Measurements from ENCODE around the gene RPIA. TPM values are rescaled to one million over a fixed set of nuclear protein-coding genes. Genes with fewer than 3 reads are reported as not detected.

Gene RPIA
- total and polyA plus RNA-seq, 4 donors, result 16.8 to 25.3 (median 18.4) TPM

DNA sequence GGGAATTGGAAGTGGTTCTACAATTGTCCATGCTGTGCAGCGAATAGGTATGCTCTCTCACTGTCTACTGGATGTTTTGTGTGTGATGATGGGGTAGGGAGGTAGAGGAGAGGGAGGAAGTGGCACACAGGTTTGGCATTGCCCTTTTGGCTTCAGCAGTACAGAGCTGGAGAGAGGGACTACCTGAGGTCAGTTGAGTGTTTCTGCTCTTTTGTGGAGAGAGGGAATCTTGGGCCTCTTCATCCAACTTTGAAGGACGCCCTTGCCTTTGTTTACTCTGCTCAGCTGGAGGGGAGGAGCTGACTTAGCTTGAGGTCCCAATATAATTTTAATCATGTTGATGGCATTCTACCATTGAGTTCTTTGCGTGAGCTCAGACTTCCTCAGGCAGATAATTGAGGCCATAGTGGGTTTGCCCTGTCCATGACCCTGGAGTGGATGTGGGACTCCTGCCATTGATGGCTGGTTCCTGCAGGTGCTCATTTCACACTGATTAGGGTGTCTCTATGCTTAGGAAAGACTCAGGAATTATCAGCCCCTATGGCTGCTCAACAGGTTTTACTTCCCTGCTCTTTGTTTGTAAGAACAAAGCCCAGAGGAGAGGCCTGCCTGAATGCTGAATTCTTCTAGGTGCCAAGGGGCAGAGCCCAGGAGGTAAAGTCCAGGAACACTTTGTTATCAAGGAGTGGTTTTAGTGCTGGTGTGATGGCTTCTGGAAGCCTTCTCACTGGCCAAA, 7.2 kb downstream of the RPIA start:
- WGBS, 2 donors, result 76 to 93% methylated on average over 3 of the region's 3 CpGs
- ATAC-seq (ENCODE audit: insufficient read depth, low FRiP score) (peak; percentile 47), DNase-seq (peak in 2 of 3 donors; percentile 35 to 50)
- TF ChIP-seq, protein P1, sequence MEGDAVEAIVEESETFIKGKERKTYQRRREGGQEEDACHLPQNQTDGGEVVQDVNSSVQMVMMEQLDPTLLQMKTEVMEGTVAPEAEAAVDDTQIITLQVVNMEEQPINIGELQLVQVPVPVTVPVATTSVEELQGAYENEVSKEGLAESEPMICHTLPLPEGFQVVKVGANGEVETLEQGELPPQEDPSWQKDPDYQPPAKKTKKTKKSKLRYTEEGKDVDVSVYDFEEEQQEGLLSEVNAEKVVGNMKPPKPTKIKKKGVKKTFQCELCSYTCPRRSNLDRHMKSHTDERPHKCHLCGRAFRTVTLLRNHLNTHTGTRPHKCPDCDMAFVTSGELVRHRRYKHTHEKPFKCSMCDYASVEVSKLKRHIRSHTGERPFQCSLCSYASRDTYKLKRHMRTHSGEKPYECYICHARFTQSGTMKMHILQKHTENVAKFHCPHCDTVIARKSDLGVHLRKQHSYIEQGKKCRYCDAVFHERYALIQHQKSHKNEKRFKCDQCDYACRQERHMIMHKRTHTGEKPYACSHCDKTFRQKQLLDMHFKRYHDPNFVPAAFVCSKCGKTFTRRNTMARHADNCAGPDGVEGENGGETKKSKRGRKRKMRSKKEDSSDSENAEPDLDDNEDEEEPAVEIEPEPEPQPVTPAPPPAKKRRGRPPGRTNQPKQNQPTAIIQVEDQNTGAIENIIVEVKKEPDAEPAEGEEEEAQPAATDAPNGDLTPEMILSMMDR (IDR thresholded peaks at IDR 0.05; ENCODE audit: control extremely low read depth, extremely low read depth), result no peak
- Histone ChIP-seq H3K36me3 (ENCODE audit: control insufficient read depth in 4 of 4, insufficient read depth in 4 of 4, low read length in 4 of 4) (peaks cover 4 to 24% (median 17%) of the 10 kb centered on the region in 4 donors), H3K9me3 (ENCODE audit: control insufficient read depth in 4 of 4, insufficient read depth in 3 of 4, low read length in 3 of 4) (no peaks in the 10 kb centered on the region), H3K27ac (ENCODE audit: low read depth in 1 of 2, low read length in 1 of 2) (peak overlapping the region in 1 of 2 donors; percentile 77), H3K4me3 (no peak overlapping the region), H3K9ac (ENCODE audit: insufficient read depth in 1 of 2, low read length in 2 of 2) (no peak overlapping the region), H3K4me1 (ENCODE audit: control insufficient read depth in 5 of 5, insufficient read depth in 5 of 5, low read length in 5 of 5) (peaks cover 0 to 4% (median 0%) of the 10 kb centered on the region in 5 donors), H3K27me3 (ENCODE audit: control insufficient read depth in 3 of 3, insufficient read depth in 3 of 3, low read length in 2 of 3) (no peaks in the 10 kb centered on the region)

DNA sequence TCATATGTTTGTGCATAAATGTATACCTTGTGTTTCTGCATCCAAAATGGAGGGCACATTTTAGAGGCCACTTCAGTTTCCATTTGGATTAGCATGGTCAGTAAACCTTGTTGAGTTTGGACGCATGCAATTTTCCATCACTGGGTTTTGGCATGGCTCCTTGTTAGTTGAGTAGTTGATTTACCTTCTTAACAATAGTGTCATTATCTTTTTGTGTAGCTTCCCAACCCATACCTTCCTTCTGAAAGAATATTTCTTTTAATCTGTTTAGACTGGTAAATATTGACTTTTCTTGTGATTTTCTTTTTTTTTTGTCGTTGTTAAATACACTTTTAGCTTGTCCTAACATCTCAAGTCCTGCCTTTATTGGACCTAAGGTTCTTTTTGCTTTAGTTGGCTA, 15.5 kb downstream of the RPIA start:
- TF ChIP-seq, protein P1 (IDR thresholded peaks at IDR 0.05; ENCODE audit: control extremely low read depth, extremely low read depth), result no peak
- Histone ChIP-seq H3K9ac (ENCODE audit: insufficient read depth in 1 of 2, low read length in 2 of 2) (no peak overlapping the region), H3K27me3 (ENCODE audit: control insufficient read depth in 3 of 3, insufficient read depth in 3 of 3, low read length in 2 of 3) (no peaks in the 10 kb centered on the region), H3K4me3 (no peak overlapping the region), H3K36me3 (ENCODE audit: control insufficient read depth in 4 of 4, insufficient read depth in 4 of 4, low read length in 4 of 4) (peaks cover 0 to 21% (median 9%) of the 10 kb centered on the region in 4 donors), H3K9me3 (ENCODE audit: control insufficient read depth in 4 of 4, insufficient read depth in 3 of 4, low read length in 3 of 4) (no peaks in the 10 kb centered on the region), H3K27ac (ENCODE audit: low read depth in 1 of 2, low read length in 1 of 2) (no peak overlapping the region), H3K4me1 (ENCODE audit: control insufficient read depth in 5 of 5, insufficient read depth in 5 of 5, low read length in 5 of 5) (peaks cover 0 to 11% (median 0%) of the 10 kb centered on the region in 5 donors)
- no peak for ATAC-seq (ENCODE audit: insufficient read depth, low FRiP score)
- no peak for DNase-seq
- WGBS, 2 donors, result 84 to 98% methylated on average over 2 of the region's 2 CpGs

DNA sequence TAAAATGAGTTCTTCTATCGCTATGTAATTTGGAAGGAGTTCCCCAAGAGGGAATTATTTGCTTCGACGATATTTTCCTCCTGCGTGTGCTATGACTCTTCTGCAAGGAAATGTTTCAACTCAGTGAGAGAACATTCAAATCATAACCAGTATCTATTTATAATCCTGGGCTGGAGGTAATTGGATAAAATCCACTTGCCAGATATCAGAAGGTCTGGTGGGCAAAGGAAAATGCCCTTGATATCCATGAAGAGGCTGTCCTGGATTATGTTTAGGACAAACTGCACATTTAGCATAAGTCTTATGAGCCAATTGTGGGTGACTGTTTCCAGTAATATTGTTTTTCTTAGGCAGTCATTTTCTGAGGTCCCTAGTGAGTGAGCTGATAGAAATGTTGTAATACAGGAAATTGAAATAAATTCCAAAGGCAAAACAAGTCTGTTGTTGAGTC, 17.7 kb downstream of the RPIA start:
- Histone ChIP-seq H3K9ac (ENCODE audit: insufficient read depth in 1 of 2, low read length in 2 of 2) (no peak overlapping the region), H3K4me3 (no peak overlapping the region), H3K27ac (ENCODE audit: low read depth in 1 of 2, low read length in 1 of 2) (peak overlapping the region in 1 of 2 donors; percentile 41), H3K9me3 (ENCODE audit: control insufficient read depth in 4 of 4, insufficient read depth in 3 of 4, low read length in 3 of 4) (no peaks in the 10 kb centered on the region), H3K4me1 (ENCODE audit: control insufficient read depth in 5 of 5, insufficient read depth in 5 of 5, low read length in 5 of 5) (peaks cover 0 to 11% (median 0%) of the 10 kb centered on the region in 5 donors), H3K36me3 (ENCODE audit: control insufficient read depth in 4 of 4, insufficient read depth in 4 of 4, low read length in 4 of 4) (peaks cover 0 to 5% (median under 1%) of the 10 kb centered on the region in 4 donors), H3K27me3 (ENCODE audit: control insufficient read depth in 3 of 3, insufficient read depth in 3 of 3, low read length in 2 of 3) (no peaks in the 10 kb centered on the region)
- DNase-seq (peak in 2 of 3 donors; percentile 6 to 20), ATAC-seq (ENCODE audit: insufficient read depth, low FRiP score) (no peak)
- TF ChIP-seq, protein P1 (IDR thresholded peaks at IDR 0.05; ENCODE audit: control extremely low read depth, extremely low read depth), result no peak
- WGBS, 2 donors, result 95 to 97% methylated on average over 4 of the region's 4 CpGs
